GM12878 (cell line): ENCODE measurements around the gene LEF1.

Experiments
- CTCF ChIP-seq, 3 experiments: IDR thresholded peaks in 2 of 3; conservative IDR thresholded peaks in 1 of 3; 2 replicates each; pipeline ENCODE4 v1.5.1; 2011; ENCODE audit warnings: low read depth in 3 of 3, low read length in 3 of 3, mild to moderate bottlenecking in 3 of 3, control low read depth in 2 of 3, moderate library complexity in 2 of 3, inconsistent platforms in 1 of 3, mixed read lengths in 1 of 3; ENCODE audit not compliant: control insufficient read depth in 2 of 3, insufficient read depth in 1 of 3; ENCODE audit errors: extremely low read depth in 1 of 3
- EZH2 ChIP-seq: IDR thresholded peaks from 2 replicates; pipeline ENCODE4 v1.6.1; 2012; ENCODE audit warnings: low read depth, mild to moderate bottlenecking, control low read depth, inconsistent platforms, low read length, borderline replicate concordance; ENCODE audit not compliant: control insufficient read depth
- MXI1 ChIP-seq: fragments of 150-350 bp; IDR thresholded peaks from 2 replicates; pipeline ENCODE4 v1.6.1; 2011; ENCODE audit warnings: low read depth, mild to moderate bottlenecking, inconsistent platforms, low read length, improper control_type of control experiment
- POLR2A ChIP-seq: IDR thresholded peaks from 2 replicates; pipeline ENCODE4 v1.6.1; 2011; ENCODE audit warnings: low read depth, mild to moderate bottlenecking, low read length
- RCOR1 ChIP-seq: conservative IDR thresholded peaks from 2 replicates; pipeline ENCODE4 v1.6.1; 2012; ENCODE audit warnings: low read depth, low read length, improper control_type of control experiment
- TARDBP ChIP-seq: IDR thresholded peaks from 2 replicates; pipeline ENCODE4 v1.6.1; 2016; ENCODE audit warnings: borderline replicate concordance
- ZBTB40 ChIP-seq: fragments of 450-650 bp; IDR thresholded peaks from 2 replicates; pipeline ENCODE4 v1.6.1; 2016; ENCODE audit warnings: mild to moderate bottlenecking, moderate library complexity, borderline replicate concordance
- ZNF274 ChIP-seq: IDR thresholded peaks from one replicate; pipeline ENCODE4 v1.8.0; 2011; ENCODE audit not compliant: insufficient read length, insufficient read depth

GRCh38 chr4:108146336-108146735 lies 22.4 kb downstream of the LEF1 start:
- TF ChIP-seq MXI1 (no peak), CTCF (IDR thresholded peaks at IDR 0.05 in 2 of 3, conservative IDR thresholded peaks at IDR 0.05 in 1 of 3; ENCODE audit: control insufficient read depth in 2 of 3, extremely low read depth in 1 of 3, insufficient read depth in 1 of 3, low read depth in 3 of 3, low read length in 3 of 3) (no peak), ZNF274 (no peak), EZH2 (no peak), ZBTB40 (no peak), RCOR1 (no peak), POLR2A (no peak), TARDBP (no peak)
